CD4-positive, alpha-beta memory T cell (primary cell): Measurements from ENCODE around the gene INTS13. TPM values are rescaled to one million over a fixed set of nuclear protein-coding genes. Genes with fewer than 3 reads are reported as not detected.
A peak's percentile ranks its signal among the peaks of the same experiment; 100 is the strongest.

Experiments
- CTCF ChIA-PET: fragments of 350-600 bp; sonication (Branson Sonifier 250); formaldehyde crosslinking; loops from one replicate; lab custom pipeline; 2021; ENCODE audit warnings: inconsistent platforms; ENCODE audit not compliant: partially characterized antibody; lab: Charles Lee
- POLR2A ChIA-PET: fragments of 350-600 bp; sonication (Branson Sonifier 250); formaldehyde crosslinking; loops from one replicate; lab custom pipeline; 2021; ENCODE audit not compliant: partially characterized antibody; lab: Charles Lee
- DNase-seq, 5 donors: peaks; one replicate each; pipeline versions ENCODE4 v3.0.0 to v3.0.0-alpha.2; 2020 to 2022; ENCODE audit warnings: mixed read lengths in 1 of 5
- H3K27ac ChIP-seq: one replicate; pipeline ENCODE4 v1.7.0; 2013; ENCODE audit warnings: low read depth, low read length
- H3K27me3 ChIP-seq: 2 replicates; pipeline ENCODE4 v1.7.0; 2013; ENCODE audit warnings: mild to moderate bottlenecking, low read length, moderate library complexity; ENCODE audit not compliant: insufficient read depth
- H3K36me3 ChIP-seq: 2 replicates; pipeline ENCODE4 v1.7.0; 2013; ENCODE audit warnings: mild to moderate bottlenecking, low read length, moderate library complexity; ENCODE audit not compliant: insufficient read depth
- H3K4me1 ChIP-seq: 2 replicates; pipeline ENCODE4 v1.7.0; 2013; ENCODE audit warnings: mild to moderate bottlenecking, low read length, moderate library complexity; ENCODE audit not compliant: insufficient read depth
- H3K4me3 ChIP-seq, 2 donors: one replicate each; pipeline ENCODE4 v1.7.0; 2013; ENCODE audit warnings: low read length in 2 of 2, mild to moderate bottlenecking in 1 of 2
- H3K9me3 ChIP-seq, 2 donors: one replicate each; pipeline ENCODE4 v1.7.0; 2013; ENCODE audit warnings: low read length in 2 of 2, control low read depth in 1 of 2; ENCODE audit not compliant: control insufficient read depth in 1 of 2
- H3K27ac Mint-ChIP-seq, 7 donors: one replicate each; pipeline ENCODE4 v1.8.0; 2020 to 2021; ENCODE audit warnings: mixed read lengths in 7 of 7, mild to moderate bottlenecking in 6 of 7, inconsistent platforms in 3 of 7, moderate library complexity in 3 of 7
- H3K27me3 Mint-ChIP-seq, 2 donors: one replicate each; pipeline ENCODE4 v1.8.0; 2020 to 2021; ENCODE audit warnings: mixed read lengths in 2 of 2
- H3K36me3 Mint-ChIP-seq, 2 donors: one replicate each; pipeline ENCODE4 v1.8.0; 2020 to 2021; ENCODE audit warnings: mixed read lengths in 2 of 2, inconsistent platforms in 1 of 2, mild to moderate bottlenecking in 1 of 2
- H3K4me1 Mint-ChIP-seq, 4 donors: one replicate each; pipeline ENCODE4 v1.8.0; 2020 to 2021; ENCODE audit warnings: mixed read lengths in 4 of 4, mild to moderate bottlenecking in 1 of 4
- H3K4me3 Mint-ChIP-seq, 8 donors: one replicate each; pipeline ENCODE4 v1.8.0; 2020 to 2021; ENCODE audit warnings: mixed read lengths in 8 of 8, mild to moderate bottlenecking in 7 of 8, moderate library complexity in 6 of 8, inconsistent platforms in 3 of 8
- H3K9me3 Mint-ChIP-seq, 8 donors: one replicate each; pipeline ENCODE4 v1.8.0; 2020 to 2021; ENCODE audit warnings: mixed read lengths in 8 of 8, mild to moderate bottlenecking in 5 of 8, inconsistent platforms in 3 of 8, moderate library complexity in 1 of 8
- intact Hi-C: fragments of 100-400 bp; cut with micrococcal nuclease; formaldehyde crosslinking; loops from one replicate; pipeline ENCODE4 v1.15.1; 2023
- polyA plus RNA-seq, 2 donors: library from polyadenylated mRNA; unstranded; fragments of 300-500 nt; fragmentation: Illumina TruSeq; gene quantifications; one replicate each; pipeline ENCODE4 v1.2.3, GENCODE V29; 2021
- total RNA-seq, 2 experiments: library from RNA; stranded (reverse); gene quantifications; one replicate each; pipeline ENCODE4 v1.2.3, GENCODE V29; 2021

Gene INTS13
- 10 to 100 TPM; 25.6 to 28.7 TPM for total RNA-seq
- polyA plus RNA-seq, result 10 to 100 TPM; 20.6 to 23.7 TPM

- no peaks in the 10 kb centered on the region for H3K9me3 ChIP-seq
- POLR2A ChIA-PET, result interaction anchor here (0.6 to 3.5 kb wide), 9 partner anchors 12 to 106 kb away, joined by 3 to 28 read pairs (median 4); partner anchors contain the start of genes MED21 and TM7SF3
- DNase-seq, result peak; percentile 95 to 96 (median 96)
- Mint-ChIP-seq H3K9me3 (no peaks in the 10 kb centered on the region), H3K27ac (peak within 1 kb of the TSS; percentile 90 to 100 (median 99)), H3K4me3 (peak within 1 kb of the TSS; percentile 91 to 99 (median 98)), H3K36me3 (peaks cover 0 to 27% of the 10 kb centered on the region in 2 donors), H3K4me1 (peaks cover 44 to 85% (median 58%) of the 10 kb centered on the region in 4 donors), H3K27me3 (no peaks in the 10 kb centered on the region)
- CTCF ChIA-PET, result interaction anchor here (0.6 to 1.0 kb wide), 2 partner anchors 77 to 79 kb away, joined by 4 read pairs; no protein-coding TSS in a partner anchor
- no peaks in the 10 kb centered on the region for H3K27me3 ChIP-seq
- peak within 1 kb of the TSS; percentile 89 for H3K27ac ChIP-seq
- intact Hi-C loops, result loop anchor here (1.0 to 10.0 kb wide), 6 partner anchors 34 to 1257 kb away; partner anchors contain the start of genes CCDC91, ITPR2, MRPS35 and STK38L
- H3K4me1 ChIP-seq, result peaks cover 66% of the 10 kb centered on the region
- no peaks in the 10 kb centered on the region for H3K36me3 ChIP-seq
- peak within 1 kb of the TSS; percentile 82 to 92 for H3K4me3 ChIP-seq
Observed at GRCh38 chr12:26937863-26938700, at the start of gene INTS13, which contains the start of gene FGFR1OP2. Gene INTS13 (minus strand): TSS chr12:26937981. CDS start chr12:26936803, 1,178 bp downstream. Gene FGFR1OP2 (plus strand): TSS chr12:26938470. CDS start chr12:26954159, 15,689 bp downstream.

GRCh38 chr12:26982866-26983265 is 45.1 kb upstream of the INTS13 start:
- Histone ChIP-seq H3K4me3 (no peak overlapping the region), H3K27me3 (no peaks in the 10 kb centered on the region), H3K36me3 (peaks cover 13% of the 10 kb centered on the region), H3K27ac (no peak overlapping the region), H3K4me1 (no peaks in the 10 kb centered on the region), H3K9me3 (no peaks in the 10 kb centered on the region)
- CTCF ChIA-PET, result interaction anchor here (1.1 kb wide), 1 partner anchor 11 kb away, joined by 4 read pairs; no protein-coding TSS in a partner anchor
- H3K27ac Mint-ChIP-seq, result peak overlapping the region in 1 of 7 donors; percentile 13
- H3K4me3 Mint-ChIP-seq, result no peak overlapping the region
- POLR2A ChIA-PET, result no interaction called here
- intact Hi-C loops, result no loop called here
- peaks cover 0 to 5% (median 0%) of the 10 kb centered on the region in 8 donors for H3K9me3 Mint-ChIP-seq
- DNase-seq, result no peak
- no peaks in the 10 kb centered on the region for H3K27me3 Mint-ChIP-seq
- peaks cover 8 to 23% (median 16%) of the 10 kb centered on the region in 4 donors for H3K4me1 Mint-ChIP-seq
- H3K36me3 Mint-ChIP-seq, result peaks cover 53 to 61% of the 10 kb centered on the region in 2 donors

- no peak overlapping the region for H3K4me3 ChIP-seq
- H3K4me1 ChIP-seq, result no peaks in the 10 kb centered on the region
- Mint-ChIP-seq H3K27ac (peak overlapping the region in 3 of 7 donors; percentile 14 to 43 (median 35)), H3K36me3 (peaks cover 44 to 62% of the 10 kb centered on the region in 2 donors), H3K9me3 (no peaks in the 10 kb centered on the region), H3K27me3 (no peaks in the 10 kb centered on the region), H3K4me1 (peaks cover 7 to 11% (median 9%) of the 10 kb centered on the region in 4 donors), H3K4me3 (no peak overlapping the region)
- no peaks in the 10 kb centered on the region for H3K27me3 ChIP-seq
- no peak overlapping the region for H3K27ac ChIP-seq
- ChIA-PET CTCF (interaction anchor here (1.0 to 2.2 kb wide), 2 partner anchors 9 to 327 kb away, joined by 3 to 7 read pairs; no protein-coding TSS in a partner anchor), POLR2A (no interaction called here)
- intact Hi-C loops, result no loop called here
- H3K9me3 ChIP-seq, result no peaks in the 10 kb centered on the region
- peaks cover 17% of the 10 kb centered on the region for H3K36me3 ChIP-seq
- DNase-seq, result no peak
Observed at GRCh38 chr12:26979733-26980132, 42.0 kb upstream of the INTS13 start.

GRCh38 chr12:26978801-26979200 is 41.0 kb upstream of the INTS13 start:
- Mint-ChIP-seq H3K27me3 (no peaks in the 10 kb centered on the region), H3K36me3 (peaks cover 47 to 64% of the 10 kb centered on the region in 2 donors), H3K9me3 (no peaks in the 10 kb centered on the region), H3K4me1 (peaks cover 2 to 6% (median 2%) of the 10 kb centered on the region in 4 donors), H3K4me3 (no peak overlapping the region), H3K27ac (no peak overlapping the region)
- no peaks in the 10 kb centered on the region for H3K4me1 ChIP-seq
- peaks cover 17% of the 10 kb centered on the region for H3K36me3 ChIP-seq
- H3K27me3 ChIP-seq, result no peaks in the 10 kb centered on the region
- intact Hi-C loops, result no loop called here
- no peaks in the 10 kb centered on the region for H3K9me3 ChIP-seq
- ChIA-PET CTCF (interaction anchor here (0.7 to 2.2 kb wide), 2 partner anchors 10 to 15 kb away, joined by 4 to 7 read pairs; no protein-coding TSS in a partner anchor), POLR2A (no interaction called here)
- no peak overlapping the region for H3K27ac ChIP-seq
- no peak for DNase-seq
- no peak overlapping the region for H3K4me3 ChIP-seq

- H3K36me3 Mint-ChIP-seq, result peaks cover 38 to 55% of the 10 kb centered on the region in 2 donors
Observed at GRCh38 chr12:26976687-26977086, 38.9 kb upstream of the INTS13 start.

GRCh38 chr12:26971963-26972362 is 34.2 kb upstream of the INTS13 start:
- intact Hi-C loops, result loop anchor here (1.0 to 5.0 kb wide), 2 partner anchors 34 to 40 kb away; partner anchors contain the start of genes FGFR1OP2 and TM7SF3

More at GRCh38 chr12:26976687-26977086, 38.9 kb upstream of the INTS13 start:
- H3K4me1 ChIP-seq, result peaks cover 8% of the 10 kb centered on the region
- no peaks in the 10 kb centered on the region for H3K27me3 ChIP-seq
- Mint-ChIP-seq H3K27me3 (no peaks in the 10 kb centered on the region), H3K9me3 (no peaks in the 10 kb centered on the region), H3K4me3 (no peak overlapping the region), H3K4me1 (peaks cover 3 to 9% (median 6%) of the 10 kb centered on the region in 4 donors), H3K27ac (peak overlapping the region in 6 of 7 donors; percentile 0 to 54 (median 16))
- CTCF ChIA-PET, result interaction anchor here (1.6 kb wide), 1 partner anchor 91 kb away, joined by 4 read pairs; no protein-coding TSS in a partner anchor
- POLR2A ChIA-PET, result interaction anchor here (1.0 to 1.2 kb wide), 2 partner anchors 37 to 39 kb away, joined by 3 to 4 read pairs; partner anchors contain the start of gene TM7SF3
- H3K36me3 ChIP-seq, result peaks cover 10% of the 10 kb centered on the region
- no peak overlapping the region for H3K27ac ChIP-seq
- H3K4me3 ChIP-seq, result no peak overlapping the region
- no peak for DNase-seq
- intact Hi-C loops, result no loop called here
- no peaks in the 10 kb centered on the region for H3K9me3 ChIP-seq

More at GRCh38 chr12:26971963-26972362, 34.2 kb upstream of the INTS13 start:
- Mint-ChIP-seq H3K9me3 (no peaks in the 10 kb centered on the region), H3K27ac (peak overlapping the region; percentile 60 to 90 (median 74)), H3K4me1 (peaks cover 16 to 28% (median 21%) of the 10 kb centered on the region in 4 donors), H3K27me3 (no peaks in the 10 kb centered on the region), H3K4me3 (peak overlapping the region in 5 of 8 donors; percentile 41 to 68 (median 58)), H3K36me3 (peaks cover 43 to 52% of the 10 kb centered on the region in 2 donors)
- Histone ChIP-seq H3K4me1 (peaks cover 24% of the 10 kb centered on the region), H3K36me3 (peaks cover 5% of the 10 kb centered on the region), H3K27ac (peak overlapping the region; percentile 43), H3K9me3 (no peaks in the 10 kb centered on the region), H3K4me3 (no peak overlapping the region), H3K27me3 (no peaks in the 10 kb centered on the region)
- POLR2A ChIA-PET, result interaction anchor here (0.9 to 1.6 kb wide), 4 partner anchors 8 to 42 kb away, joined by 3 to 6 read pairs (median 4); partner anchors contain the start of genes FGFR1OP2 and TM7SF3
- DNase-seq, result peak; percentile 58 to 89 (median 68)
- CTCF ChIA-PET, result interaction anchor here (0.7 to 1.6 kb wide), 5 partner anchors 11 to 87 kb away, joined by 3 to 5 read pairs (median 3); partner anchors contain the start of gene TM7SF3
